HCT116 (cell line): ENCODE results near the gene WWOX. TPM values are rescaled to one million over a fixed set of nuclear protein-coding genes. Genes with fewer than 3 reads are reported as not detected.

Source experiments
- ATAC-seq: fragments of 200-7000 bp; cut with Tn5 transposase; 2 replicates; pipeline ENCODE4 v1.9.1; 2020; ENCODE audit warnings: mild to moderate bottlenecking, moderate library complexity
- BruUV-seq: library from RNA; stranded (reverse); fragments of 400-500 nt; replicated peaks from 2 replicates; lab custom pipeline; 2021; lab: Mats Ljungman, UMichigan
- CTCF ChIA-PET: fragments of 300-600 bp; sonication (Branson Sonifier 250); formaldehyde crosslinking; loops from one replicate; lab custom pipeline; 2021; ENCODE audit warnings: antibody characterized with exemption; lab: Charles Lee
- POLR2A ChIA-PET: fragments of 300-600, 350-600 bp; sonication (Branson Sonifier 250); formaldehyde crosslinking; loops from one replicate; lab custom pipeline; 2021; ENCODE audit warnings: antibody characterized with exemption; lab: Charles Lee
- RAD21 ChIA-PET, 2 experiments: fragments of 300-600 bp; sonication (Branson Sonifier 250); formaldehyde crosslinking; loops; one replicate each; lab custom pipeline; 2023; ENCODE audit warnings: low total read pairs in 2 of 2; ENCODE audit not compliant: uncharacterized antibody in 2 of 2, unreplicated experiment in 2 of 2, low non-redundant PET in 1 of 2; lab: Charles Lee
- DNase-seq: peaks from one replicate; pipeline ENCODE4 v3.0.0-alpha.2; 2010; ENCODE audit warnings: low read depth, low spot score
- H2AFZ ChIP-seq: fragments of 200-600 bp; shearing (Covaris generic), sonication (generic); 2 replicates; pipeline ENCODE4 v1.6.1; 2017; ENCODE audit warnings: low read depth, mixed run types, mixed read lengths, antibody characterized with exemption, low read length; ENCODE audit not compliant: poor library complexity, severe bottlenecking
- H3K27ac ChIP-seq: 2 replicates; pipeline ENCODE4 v1.5.1; 2012; ENCODE audit warnings: low read depth, low read length
- H3K27me3 ChIP-seq: fragments of 200-600 bp; sonication (generic); 2 replicates; pipeline ENCODE4 v1.6.1; 2016; ENCODE audit warnings: mixed run types, low read length, mixed read lengths; ENCODE audit not compliant: insufficient read depth
- H3K36me3 ChIP-seq, 2 experiments: fragments of 200-500 bp in 1 of 2; fragments of 200-600 bp in 1 of 2; sonication (Bioruptor generic) in 1 of 2; sonication (generic) in 1 of 2; 2 replicates each; pipeline versions ENCODE4 v1.5.1 to v1.6.1; 2014 to 2016; ENCODE audit warnings: low read length in 2 of 2, inconsistent platforms in 1 of 2, mixed read lengths in 1 of 2, mixed run types in 1 of 2; ENCODE audit not compliant: insufficient read depth in 2 of 2, control insufficient read depth in 1 of 2
- H3K4me1 ChIP-seq, 2 experiments: fragments of 200-600 bp in 1 of 2; sonication (generic) in 1 of 2; 2 replicates each; pipeline versions ENCODE4 v1.5.1 to v1.6.1; 2012 to 2017; ENCODE audit warnings: low read length in 2 of 2, inconsistent platforms in 1 of 2, mild to moderate bottlenecking in 1 of 2, mixed read lengths in 1 of 2, mixed run types in 1 of 2, moderate library complexity in 1 of 2; ENCODE audit not compliant: insufficient read depth in 2 of 2, control insufficient read depth in 1 of 2
- H3K4me2 ChIP-seq: fragments of 200-600 bp; sonication (generic); 2 replicates; pipeline ENCODE4 v1.6.1; 2017; ENCODE audit warnings: mixed run types, low read length, mixed read lengths
- H3K4me3 ChIP-seq, 2 experiments: fragments of 200-600 bp in 1 of 2; sonication (generic) in 1 of 2; replicated peaks in 1 of 2; 2 replicates each; pipeline ENCODE4 v1.5.1; 2011 to 2016; ENCODE audit warnings: low read length in 2 of 2, control low read depth in 1 of 2, low read depth in 1 of 2, mild to moderate bottlenecking in 1 of 2, mixed read lengths in 1 of 2, mixed run types in 1 of 2
- H3K79me2 ChIP-seq: fragments of 200-600 bp; sonication (generic); 2 replicates; pipeline ENCODE4 v1.6.1; 2017; ENCODE audit warnings: mild to moderate bottlenecking, mixed run types, low read length, moderate library complexity, mixed read lengths; ENCODE audit not compliant: insufficient read depth
- H3K9ac ChIP-seq: fragments of 200-600 bp; sonication (generic); 2 replicates; pipeline ENCODE4 v1.6.1; 2016; ENCODE audit warnings: low read length, mixed read lengths
- H3K9me2 ChIP-seq: fragments of 200-600 bp; sonication (generic), shearing (Covaris generic); 2 replicates; pipeline ENCODE4 v1.6.1; 2017; ENCODE audit warnings: mixed run types, mild to moderate bottlenecking, moderate library complexity; ENCODE audit not compliant: insufficient read depth
- H3K9me3 ChIP-seq, 2 experiments: fragments of 200-500 bp in 1 of 2; fragments of 200-600 bp in 1 of 2; sonication (Bioruptor generic) in 1 of 2; sonication (generic) in 1 of 2; 2 replicates each; pipeline ENCODE4 v1.6.1; 2014 to 2017; ENCODE audit warnings: low read length in 2 of 2, mixed read lengths in 2 of 2, inconsistent platforms in 1 of 2, low read depth in 1 of 2, mild to moderate bottlenecking in 1 of 2, mixed run types in 1 of 2, moderate library complexity in 1 of 2; ENCODE audit not compliant: control insufficient read depth in 1 of 2, insufficient read depth in 1 of 2
- H4K20me1 ChIP-seq: fragments of 200-600 bp; sonication (generic), shearing (Covaris generic); 2 replicates; pipeline ENCODE4 v1.6.1; 2017; ENCODE audit warnings: mixed run types, mild to moderate bottlenecking, moderate library complexity; ENCODE audit not compliant: insufficient read depth
- EZH2 ChIP-seq: fragments of 200-600 bp; sonication (generic); IDR thresholded peaks from 2 replicates; pipeline ENCODE4 v1.6.1; 2017; ENCODE audit warnings: antibody characterized with exemption, mixed run types
- EZH2phosphoT487 ChIP-seq: fragments of 200-600 bp; IDR thresholded peaks from 2 replicates; pipeline ENCODE4 v1.6.1; 2018; ENCODE audit warnings: antibody characterized with exemption, borderline replicate concordance
- POLR2A ChIP-seq: IDR thresholded peaks from 2 replicates; pipeline ENCODE4 v1.7.0; 2011; ENCODE audit warnings: borderline replicate concordance; ENCODE audit not compliant: insufficient read depth, insufficient read length; ENCODE audit errors: extremely low read depth
- RAD21 ChIP-seq: IDR thresholded peaks from 2 replicates; pipeline ENCODE4 v1.6.1; 2012; ENCODE audit warnings: low read depth, mild to moderate bottlenecking
- SIN3A ChIP-seq: IDR thresholded peaks from 2 replicates; pipeline ENCODE4 v1.6.1; 2012; ENCODE audit warnings: low read depth
- SP1 ChIP-seq: IDR thresholded peaks from 2 replicates; pipeline ENCODE4 v1.6.1; 2012; ENCODE audit warnings: low read depth
- SRF ChIP-seq: IDR thresholded peaks from 2 replicates; pipeline ENCODE4 v1.6.1; 2012; ENCODE audit warnings: low read depth
- YY1 ChIP-seq: IDR thresholded peaks from 2 replicates; pipeline ENCODE4 v1.6.1; 2011; ENCODE audit warnings: low read length, low read depth, moderate library complexity, mild to moderate bottlenecking; ENCODE audit not compliant: insufficient replicate concordance; ENCODE audit errors: extremely low read depth
- intact Hi-C: fragments of 100-400 bp; cut with micrococcal nuclease; formaldehyde crosslinking; loops from 2 replicates; pipeline ENCODE4 v1.10.0; 2022
- total RNA-seq: library from RNA; stranded (reverse); gene quantifications from one replicate; pipeline ENCODE4 v1.2.1, GENCODE V29; 2021; ENCODE audit not compliant: unreplicated experiment
- TF ChIP-seq, protein P1 (sequence below), 3 experiments: fragments of 200-600 bp in 1 of 3; sonication (generic) in 1 of 3; IDR thresholded peaks in 2 of 3; conservative IDR thresholded peaks in 1 of 3; 2 replicates each; pipeline ENCODE4 v1.5.1; 2012 to 2017; ENCODE audit warnings: low read depth in 2 of 3, low read length in 2 of 3, antibody characterized with exemption in 1 of 3, borderline replicate concordance in 1 of 3, control low read depth in 1 of 3, mild to moderate bottlenecking in 1 of 3, mixed read lengths in 1 of 3, mixed run types in 1 of 3, moderate library complexity in 1 of 3; ENCODE audit not compliant: insufficient read depth in 1 of 3
- TF ChIP-seq, protein P2 (sequence below): IDR thresholded peaks from 2 replicates; pipeline ENCODE4 v1.6.1; 2012
- TF ChIP-seq, protein P3 (sequence below): IDR thresholded peaks from 2 replicates; pipeline ENCODE4 v1.6.1; 2012

Gene WWOX
- total RNA-seq, 1 experiment from 2014 or later: 13.7 TPM

DNA sequence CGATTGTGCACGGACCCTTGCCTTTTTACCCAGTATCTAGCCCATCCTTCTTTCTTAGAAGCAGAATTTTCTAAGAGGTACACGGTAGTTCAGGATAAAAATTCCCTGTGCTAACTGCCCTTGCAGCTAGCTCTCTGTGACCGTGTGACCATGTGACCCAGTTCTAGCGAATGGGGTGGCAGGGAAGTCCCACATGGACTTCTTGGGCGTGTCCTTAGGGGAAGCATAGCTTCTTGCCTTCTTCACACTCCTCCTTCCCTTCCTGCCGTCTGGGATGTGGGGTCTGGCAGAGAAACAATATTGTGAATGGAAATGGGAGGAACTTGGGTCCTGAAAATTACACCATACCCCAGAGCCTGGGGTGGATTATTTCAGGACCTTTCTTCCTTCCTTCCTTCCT is 830.4 kb downstream of the WWOX start:
- H3K27ac ChIP-seq: no peak overlapping the region
- H2AFZ ChIP-seq: no peak overlapping the region
- intact Hi-C loops: loop anchor here (10.0 kb wide), 1 partner anchor 1535 kb away; no protein-coding TSS in a partner anchor
- H3K9me3 ChIP-seq: peaks cover 0 to 13% of the 10 kb centered on the region in 2 experiments; a peak in 3 of 4 replicates
- no peaks in the 10 kb centered on the region for H3K36me3 ChIP-seq
- DNase-seq: no peak
- H3K9ac ChIP-seq: no peak overlapping the region
- H4K20me1 ChIP-seq: no peaks in the 10 kb centered on the region
- 0 out of 2 replicates have a peak, but pooled peaks have one; percentile 37 for ATAC-seq
- ChIA-PET RAD21 (no interaction called here), CTCF (no interaction called here), POLR2A (no interaction called here)
- H3K4me1 ChIP-seq: no peaks in the 10 kb centered on the region
- H3K4me3 ChIP-seq: no peak overlapping the region
- BruUV-seq: no TSS peak
- H3K4me2 ChIP-seq: no peak overlapping the region
- H3K27me3 ChIP-seq: no peaks in the 10 kb centered on the region
- no peaks in the 10 kb centered on the region for H3K79me2 ChIP-seq
- TF ChIP-seq RAD21: no peak
- H3K9me2 ChIP-seq: no peaks in the 10 kb centered on the region

DNA sequence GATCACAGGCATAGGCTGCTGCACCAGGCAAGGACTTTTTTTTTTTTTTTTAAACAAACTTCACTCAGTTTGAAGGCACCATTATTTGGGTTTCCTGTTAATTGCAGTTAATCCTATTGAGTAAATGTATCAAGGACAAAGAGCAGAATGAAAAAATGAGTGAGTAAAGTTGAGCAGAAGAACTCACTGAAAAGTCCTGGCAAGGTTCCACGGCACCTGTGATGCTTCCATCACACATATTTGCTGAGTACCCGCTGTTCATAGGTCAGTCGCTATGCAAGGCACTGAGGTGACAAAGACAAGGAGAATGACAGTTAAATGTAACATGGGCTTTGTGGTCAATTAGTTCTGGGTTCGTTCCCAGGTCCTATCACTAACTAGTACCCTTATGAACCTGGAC is 831.1 kb downstream of the WWOX start:
- no peaks in the 10 kb centered on the region for H3K79me2 ChIP-seq
- intact Hi-C loops: no loop called here
- H3K4me2 ChIP-seq: no peak overlapping the region
- peaks cover 0 to 13% of the 10 kb centered on the region in 2 experiments; a peak in 3 of 4 replicates for H3K9me3 ChIP-seq
- DNase-seq: no peak
- no peak for ATAC-seq
- no peak overlapping the region for H2AFZ ChIP-seq
- ChIA-PET POLR2A (no interaction called here), CTCF (no interaction called here), RAD21 (no interaction called here)
- H4K20me1 ChIP-seq: no peaks in the 10 kb centered on the region
- H3K4me3 ChIP-seq: no peak overlapping the region
- H3K4me1 ChIP-seq: no peaks in the 10 kb centered on the region
- no TSS peak for BruUV-seq
- no peaks in the 10 kb centered on the region for H3K9me2 ChIP-seq
- no peak overlapping the region for H3K27ac ChIP-seq
- H3K27me3 ChIP-seq: no peaks in the 10 kb centered on the region
- H3K36me3 ChIP-seq: no peaks in the 10 kb centered on the region
- TF ChIP-seq SRF: no peak
- TF ChIP-seq SP1: no peak
- TF ChIP-seq RAD21: no peak
- TF ChIP-seq, protein P1, sequence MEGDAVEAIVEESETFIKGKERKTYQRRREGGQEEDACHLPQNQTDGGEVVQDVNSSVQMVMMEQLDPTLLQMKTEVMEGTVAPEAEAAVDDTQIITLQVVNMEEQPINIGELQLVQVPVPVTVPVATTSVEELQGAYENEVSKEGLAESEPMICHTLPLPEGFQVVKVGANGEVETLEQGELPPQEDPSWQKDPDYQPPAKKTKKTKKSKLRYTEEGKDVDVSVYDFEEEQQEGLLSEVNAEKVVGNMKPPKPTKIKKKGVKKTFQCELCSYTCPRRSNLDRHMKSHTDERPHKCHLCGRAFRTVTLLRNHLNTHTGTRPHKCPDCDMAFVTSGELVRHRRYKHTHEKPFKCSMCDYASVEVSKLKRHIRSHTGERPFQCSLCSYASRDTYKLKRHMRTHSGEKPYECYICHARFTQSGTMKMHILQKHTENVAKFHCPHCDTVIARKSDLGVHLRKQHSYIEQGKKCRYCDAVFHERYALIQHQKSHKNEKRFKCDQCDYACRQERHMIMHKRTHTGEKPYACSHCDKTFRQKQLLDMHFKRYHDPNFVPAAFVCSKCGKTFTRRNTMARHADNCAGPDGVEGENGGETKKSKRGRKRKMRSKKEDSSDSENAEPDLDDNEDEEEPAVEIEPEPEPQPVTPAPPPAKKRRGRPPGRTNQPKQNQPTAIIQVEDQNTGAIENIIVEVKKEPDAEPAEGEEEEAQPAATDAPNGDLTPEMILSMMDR (IDR thresholded peaks at IDR 0.05 in 2 of 3, conservative IDR thresholded peaks at IDR 0.05 in 1 of 3; ENCODE audit: borderline replicate concordance in 1 of 3, insufficient read depth in 1 of 3, low read depth in 2 of 3, low read length in 2 of 3): no peak
- TF ChIP-seq, protein P2, sequence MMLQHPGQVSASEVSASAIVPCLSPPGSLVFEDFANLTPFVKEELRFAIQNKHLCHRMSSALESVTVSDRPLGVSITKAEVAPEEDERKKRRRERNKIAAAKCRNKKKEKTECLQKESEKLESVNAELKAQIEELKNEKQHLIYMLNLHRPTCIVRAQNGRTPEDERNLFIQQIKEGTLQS: no peak
- TF ChIP-seq, protein P3, sequence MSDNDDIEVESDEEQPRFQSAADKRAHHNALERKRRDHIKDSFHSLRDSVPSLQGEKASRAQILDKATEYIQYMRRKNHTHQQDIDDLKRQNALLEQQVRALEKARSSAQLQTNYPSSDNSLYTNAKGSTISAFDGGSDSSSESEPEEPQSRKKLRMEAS: no peak
- TF ChIP-seq SIN3A: no peak
- no peak for TF ChIP-seq YY1
- TF ChIP-seq POLR2A: no peak
- TF ChIP-seq EZH2: no peak
- TF ChIP-seq EZH2phosphoT487: no peak
- H3K9ac ChIP-seq: no peak overlapping the region
